Kasumi-1 (cell line): ENCODE results near the gene CRADD.
"Not testable (repeated sequence)": the region's sequence is repeated elsewhere in the genome, so short reads cannot be mapped to it uniquely, and the experiment has no call there.

Experiments
- DNase-seq, 2 experiments: peaks; one replicate each; lab custom pipeline; 2025; lab: John Stamatoyannopoulos, UW

CRADD gene

DNA sequence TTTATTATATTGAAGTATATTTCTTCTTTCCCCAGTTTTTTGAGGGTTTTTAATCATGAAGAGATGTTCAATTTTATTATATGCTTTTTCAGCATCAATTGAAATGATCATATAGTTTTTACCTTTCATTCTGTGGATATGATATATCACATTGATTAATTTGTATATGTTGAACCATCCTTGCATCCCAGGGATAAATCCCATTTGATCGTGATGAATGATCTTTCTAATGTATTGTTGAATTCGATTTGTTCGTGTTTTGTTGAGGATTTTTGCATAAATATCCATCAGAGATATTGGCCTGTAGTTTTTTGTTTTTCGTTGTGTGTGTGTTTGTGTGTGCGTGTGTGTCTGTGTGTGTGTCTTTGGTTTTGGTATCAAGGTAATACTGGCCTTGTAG, 196.4 kb downstream of the CRADD start:
- no peak for DNase-seq

DNA sequence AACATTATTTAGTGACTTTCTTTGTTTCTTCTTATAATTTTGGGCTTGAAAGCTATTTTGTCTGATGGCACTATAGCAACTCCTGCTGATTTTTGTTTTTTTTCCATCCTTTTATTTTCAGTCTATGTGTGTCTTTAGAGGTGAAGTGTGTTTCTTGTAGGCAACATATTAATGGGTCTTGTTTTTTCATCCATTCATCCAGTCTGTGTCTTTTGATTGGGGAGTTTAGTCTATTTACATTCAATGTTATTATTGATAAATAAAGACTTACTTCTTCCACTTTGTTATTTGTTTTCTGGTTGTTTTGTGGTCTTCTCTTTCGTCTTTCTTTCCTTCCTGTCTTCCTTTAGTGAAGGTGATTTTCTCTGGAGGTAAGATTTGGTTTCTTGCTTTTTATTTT, 198.0 kb downstream of the CRADD start:
- DNase-seq = no peak

- no peak for DNase-seq
Observed at GRCh38 chr12:93876360-93876759, 199.2 kb downstream of the CRADD start.

GRCh38 chr12:93877446-93877845, 200.3 kb downstream of the CRADD start:
- DNase-seq = no peak

DNA sequence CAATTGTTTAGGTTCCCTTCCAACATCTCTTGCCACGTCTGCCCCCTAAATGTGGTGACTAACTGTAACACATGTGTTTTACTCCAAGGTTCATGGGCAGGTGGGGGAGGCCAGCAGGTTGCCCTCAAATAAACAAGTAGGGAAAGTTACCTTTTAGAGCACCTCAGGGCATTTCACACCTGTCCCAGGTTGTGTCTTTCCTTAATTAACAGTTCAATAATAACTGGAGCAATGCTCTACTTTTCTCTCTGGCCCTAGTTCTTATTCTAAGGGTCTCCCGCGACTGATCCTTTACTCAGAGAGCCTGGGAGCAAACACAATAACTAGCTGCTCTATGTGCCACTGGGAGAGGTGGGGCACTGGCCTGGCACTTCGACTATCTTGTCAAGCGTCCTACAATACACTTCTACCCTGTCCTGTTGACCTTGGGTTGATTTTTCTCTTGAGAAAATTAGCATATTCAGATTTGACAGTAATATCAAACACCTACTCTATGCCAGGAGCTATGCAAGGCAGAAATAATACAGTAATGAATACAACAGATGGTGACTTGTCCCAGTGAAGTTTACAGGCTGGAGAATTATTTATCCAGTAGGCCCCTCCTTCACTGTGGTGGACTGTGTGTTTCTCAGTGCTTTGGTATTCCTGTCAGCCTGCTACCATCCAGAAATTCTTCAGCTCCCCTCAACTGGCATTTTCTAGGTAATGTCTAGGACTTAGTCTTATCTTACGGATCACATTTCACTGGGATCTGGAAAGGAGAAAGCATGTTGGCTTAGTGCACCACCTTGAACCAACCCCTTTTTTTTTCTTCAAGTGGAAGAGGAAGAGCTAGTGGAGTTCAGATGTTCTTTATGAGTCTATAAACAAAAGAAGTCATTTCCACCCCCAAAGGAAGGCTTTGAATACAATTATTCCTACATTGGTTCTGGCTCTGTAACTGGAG, 202.6 kb downstream of the CRADD start:
- no peak for DNase-seq

DNA sequence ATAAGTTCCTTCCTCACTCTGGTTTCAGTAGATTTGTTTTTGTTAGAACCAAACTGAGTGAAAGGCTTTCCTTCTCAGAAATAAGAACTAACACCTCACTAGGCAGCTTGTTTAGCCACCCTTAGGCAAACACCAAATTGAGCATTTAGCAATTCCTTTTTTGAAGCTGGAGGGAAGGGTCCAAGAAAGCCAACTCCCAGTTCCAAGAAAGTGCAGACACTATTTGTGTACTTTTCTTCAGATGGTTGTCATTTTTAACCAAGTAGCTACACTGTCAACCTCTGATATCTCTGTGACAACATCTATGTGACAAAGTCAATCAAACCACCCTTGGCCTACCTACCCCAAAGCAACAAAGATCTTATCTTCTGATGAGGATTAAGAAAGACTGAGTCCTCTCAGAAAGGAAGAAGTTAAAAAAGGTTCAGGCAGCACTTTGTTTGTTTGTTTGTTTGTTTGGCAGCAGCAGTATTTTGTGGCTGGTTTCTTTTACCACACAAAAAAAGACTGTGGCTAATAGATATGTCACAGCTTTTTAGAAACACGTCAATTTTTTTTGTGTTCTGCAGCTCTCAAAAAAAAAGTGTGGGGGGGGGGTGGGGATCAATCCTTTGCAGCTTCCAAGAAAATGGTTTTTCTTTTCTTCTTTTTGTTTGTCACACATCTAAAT, 203.8 kb downstream of the CRADD start:
- DNase-seq = no peak

DNA sequence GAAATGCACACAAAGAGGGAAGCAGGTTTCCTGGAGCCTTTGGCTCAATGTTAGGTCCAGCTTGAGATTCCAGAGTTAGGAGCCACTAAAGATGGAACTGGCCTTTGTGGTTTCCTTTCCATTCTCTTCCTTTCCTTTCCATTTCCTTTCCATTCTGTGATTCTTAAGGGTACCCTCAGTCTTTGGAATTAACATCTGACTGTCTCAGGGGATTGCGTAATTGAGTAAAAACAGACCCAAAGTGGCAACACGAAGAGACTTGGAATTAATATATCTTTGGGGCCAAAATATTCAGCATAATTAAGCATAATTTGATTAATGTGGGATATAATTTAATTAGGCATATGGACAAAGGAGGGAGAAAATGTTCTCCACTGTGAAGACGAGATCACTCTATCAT, 205.6 kb downstream of the CRADD start:
- no peak for DNase-seq

- DNase-seq = no peak
Observed at GRCh38 chr12:93883436-93884154, 206.4 kb downstream of the CRADD start.

DNA sequence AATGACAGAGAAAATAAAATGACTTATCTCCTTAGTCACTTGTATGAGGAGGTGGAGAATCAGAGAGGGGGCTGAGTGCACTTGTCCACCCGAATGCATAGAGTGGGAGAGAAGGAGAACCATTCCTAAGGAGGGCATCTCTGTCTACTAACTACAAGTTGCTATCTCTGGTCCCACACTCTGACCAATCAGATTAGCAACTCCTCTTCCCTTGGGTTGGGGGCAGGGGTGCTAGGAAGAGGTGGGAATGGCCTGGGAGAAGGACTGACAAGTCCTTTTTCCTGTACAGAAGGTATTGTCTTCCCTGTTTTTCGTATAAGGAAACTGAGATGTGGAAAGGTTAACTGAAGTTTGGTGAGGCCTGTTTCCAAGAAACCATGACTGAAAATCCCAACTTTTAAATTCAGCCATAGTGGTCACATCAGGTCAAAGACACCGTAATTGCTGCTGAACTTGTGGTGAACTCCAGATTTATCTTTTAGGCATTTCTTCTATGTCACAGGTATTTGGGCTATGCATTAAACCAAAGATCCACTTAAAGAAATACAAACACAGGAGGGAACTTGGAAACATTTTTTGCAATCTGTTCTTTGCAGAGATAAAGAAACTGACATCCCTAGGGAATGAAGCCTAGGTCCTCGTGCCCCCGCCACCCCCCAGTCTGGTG, 207.8 kb downstream of the CRADD start:
- DNase-seq = no peak

- DNase-seq = not testable (repeated sequence)
Observed at GRCh38 chr12:93885973-93886532, 208.9 kb downstream of the CRADD start.

GRCh38 chr12:93886533-93887511, 209.6 kb downstream of the CRADD start:
- no peak for DNase-seq

- DNase-seq = no peak
Observed at GRCh38 chr12:93888964-93889363, 211.8 kb downstream of the CRADD start.

- DNase-seq = peak; percentile 37 to 43
Observed at GRCh38 chr12:93889516-93890212, 212.5 kb downstream of the CRADD start.

GRCh38 chr12:93892423-93893268, 215.5 kb downstream of the CRADD start:
- DNase-seq = no peak

- DNase-seq = peak; percentile 14 to 19
Observed at GRCh38 chr12:93894391-93895088, 217.4 kb downstream of the CRADD start.

GRCh38 chr12:93895089-93895445, 217.9 kb downstream of the CRADD start:
- DNase-seq = no peak

GRCh38 chr12:93896427-93896826, 219.3 kb downstream of the CRADD start:
- DNase-seq = peak in 1 of 2 experiments; percentile 17

DNA sequence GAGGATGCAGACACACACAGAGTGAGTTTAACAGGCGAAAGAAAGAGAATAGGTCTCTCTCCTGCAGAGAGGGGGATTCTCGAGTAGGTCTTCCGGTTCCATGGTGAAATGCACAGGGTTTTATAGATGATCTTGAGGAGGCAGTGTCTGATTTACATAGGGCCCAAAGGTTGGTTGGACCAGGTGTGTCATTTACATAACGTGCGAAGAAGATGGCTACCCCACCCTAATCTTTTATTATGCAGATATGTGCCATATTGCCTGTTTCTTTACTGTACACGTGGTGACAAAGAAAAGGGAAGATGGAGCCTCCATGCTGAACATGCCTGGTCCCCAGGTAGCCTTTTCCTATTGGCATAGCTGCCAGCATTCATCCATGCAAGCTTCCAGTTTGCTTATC, 219.8 kb downstream of the CRADD start:
- DNase-seq = no peak
